ENCODE measurements around the gene TOP2B.

The TOP2B gene

DNA sequence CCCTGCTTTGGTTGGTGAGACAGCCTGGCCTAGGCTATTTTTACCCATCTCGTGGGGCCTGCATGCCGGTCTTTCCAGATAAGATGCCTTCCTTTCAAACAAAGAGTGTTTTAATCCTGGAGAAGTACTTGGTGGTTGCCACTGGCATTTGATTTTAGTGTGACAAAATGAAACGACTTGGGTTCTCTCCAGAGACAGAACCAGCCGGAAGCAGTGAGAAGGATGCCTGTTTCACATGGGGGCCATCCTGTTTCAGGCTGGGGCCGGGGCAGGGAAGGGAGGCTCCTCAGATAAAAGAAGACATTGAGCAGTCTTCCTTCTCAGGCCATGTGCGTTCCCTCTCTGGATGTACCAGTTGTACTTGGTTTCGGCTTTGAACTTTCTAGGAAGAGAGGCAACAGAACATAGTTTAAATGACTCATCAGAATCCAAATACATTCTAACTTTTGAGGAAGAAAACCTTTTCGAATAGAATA is 74.9 kb downstream of the TOP2B start:
- H3K36me3 ChIP-seq (ENCODE audit: insufficient read depth, low read length), result no peaks in the 10 kb centered on the region
- H3K4me3 ChIP-seq (ENCODE audit: low read length, poor library complexity, severe bottlenecking), result no peak overlapping the region
- no peak overlapping the region for H2AFZ ChIP-seq (ENCODE audit: low read length)
- no peak overlapping the region for H3K4me2 ChIP-seq (ENCODE audit: low read depth, low read length, poor library complexity, severe bottlenecking)
- no peaks in the 10 kb centered on the region for H3K9me3 ChIP-seq (ENCODE audit: insufficient read depth, low read depth, low read length)
- H3F3A ChIP-seq (ENCODE audit: low read depth), result no peaks in the 10 kb centered on the region
- no peak overlapping the region for H3K9ac ChIP-seq (ENCODE audit: low read depth, low read length, poor library complexity, severe bottlenecking)
- H4K20me1 ChIP-seq (ENCODE audit: insufficient read depth, low read length, poor library complexity, severe bottlenecking), result no peaks in the 10 kb centered on the region
- no peaks in the 10 kb centered on the region for H3K9me2 ChIP-seq (replicated peaks; ENCODE audit: low read depth, low read length)
- no peaks in the 10 kb centered on the region for H3K4me1 ChIP-seq (ENCODE audit: insufficient read depth, low read length, poor library complexity, severe bottlenecking)
- no peaks in the 10 kb centered on the region for H3K79me2 ChIP-seq (ENCODE audit: insufficient read depth, low read length)
- TF ChIP-seq EZH2phosphoT487 (IDR thresholded peaks at IDR 0.05; ENCODE audit: borderline replicate concordance), result no peak
- TF ChIP-seq, protein P1, sequence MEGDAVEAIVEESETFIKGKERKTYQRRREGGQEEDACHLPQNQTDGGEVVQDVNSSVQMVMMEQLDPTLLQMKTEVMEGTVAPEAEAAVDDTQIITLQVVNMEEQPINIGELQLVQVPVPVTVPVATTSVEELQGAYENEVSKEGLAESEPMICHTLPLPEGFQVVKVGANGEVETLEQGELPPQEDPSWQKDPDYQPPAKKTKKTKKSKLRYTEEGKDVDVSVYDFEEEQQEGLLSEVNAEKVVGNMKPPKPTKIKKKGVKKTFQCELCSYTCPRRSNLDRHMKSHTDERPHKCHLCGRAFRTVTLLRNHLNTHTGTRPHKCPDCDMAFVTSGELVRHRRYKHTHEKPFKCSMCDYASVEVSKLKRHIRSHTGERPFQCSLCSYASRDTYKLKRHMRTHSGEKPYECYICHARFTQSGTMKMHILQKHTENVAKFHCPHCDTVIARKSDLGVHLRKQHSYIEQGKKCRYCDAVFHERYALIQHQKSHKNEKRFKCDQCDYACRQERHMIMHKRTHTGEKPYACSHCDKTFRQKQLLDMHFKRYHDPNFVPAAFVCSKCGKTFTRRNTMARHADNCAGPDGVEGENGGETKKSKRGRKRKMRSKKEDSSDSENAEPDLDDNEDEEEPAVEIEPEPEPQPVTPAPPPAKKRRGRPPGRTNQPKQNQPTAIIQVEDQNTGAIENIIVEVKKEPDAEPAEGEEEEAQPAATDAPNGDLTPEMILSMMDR (conservative IDR thresholded peaks at IDR 0.05; ENCODE audit: low read length), result no peak
- H3K27me3 ChIP-seq (ENCODE audit: insufficient read depth, low read length, poor library complexity, severe bottlenecking), result no peaks in the 10 kb centered on the region

DNA sequence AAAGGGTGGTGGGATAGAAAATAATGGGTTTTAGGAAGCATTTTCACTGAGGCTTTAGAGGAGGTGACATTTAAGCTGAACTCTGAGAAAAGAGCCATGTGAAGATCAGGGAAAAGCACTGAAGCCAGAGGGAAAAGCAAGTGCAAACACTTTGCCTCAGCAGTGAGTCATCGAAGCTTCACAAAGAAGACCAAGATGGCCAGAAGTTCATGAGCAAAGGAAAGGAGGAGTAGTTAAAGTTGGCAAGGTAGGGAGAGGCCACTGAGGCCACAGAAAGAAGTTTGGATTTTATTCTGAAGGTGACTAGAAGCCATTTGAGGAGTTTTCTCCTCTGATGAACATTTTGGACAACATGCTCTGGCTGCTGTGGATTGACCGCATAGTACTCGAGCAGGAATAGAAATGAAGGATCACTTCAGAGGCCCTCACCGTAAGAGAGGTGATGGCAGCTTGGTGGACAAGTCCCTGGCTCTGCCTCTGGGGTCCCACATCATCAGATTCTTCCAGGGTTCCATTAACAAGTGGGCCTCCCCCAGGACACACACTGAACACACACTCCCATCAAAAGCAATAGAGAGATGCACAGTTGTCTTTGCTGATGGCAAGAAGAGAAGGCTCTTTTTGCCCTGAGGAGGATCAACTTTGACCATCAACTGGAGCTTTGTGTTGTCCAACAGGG is 75.5 kb downstream of the TOP2B start:
- no peaks in the 10 kb centered on the region for H3K9me2 ChIP-seq (replicated peaks; ENCODE audit: low read depth, low read length)
- H3K4me1 ChIP-seq (ENCODE audit: insufficient read depth, low read length, poor library complexity, severe bottlenecking), result no peaks in the 10 kb centered on the region
- H3K27me3 ChIP-seq (ENCODE audit: insufficient read depth, low read length, poor library complexity, severe bottlenecking), result no peaks in the 10 kb centered on the region
- TF ChIP-seq, protein P1 (conservative IDR thresholded peaks at IDR 0.05; ENCODE audit: low read length), result no peak
- no peak for TF ChIP-seq EZH2phosphoT487 (IDR thresholded peaks at IDR 0.05; ENCODE audit: borderline replicate concordance)
- H3K4me2 ChIP-seq (ENCODE audit: low read depth, low read length, poor library complexity, severe bottlenecking), result no peak overlapping the region
- H3F3A ChIP-seq (ENCODE audit: low read depth), result no peaks in the 10 kb centered on the region
- no peak overlapping the region for H2AFZ ChIP-seq (ENCODE audit: low read length)
- no peak overlapping the region for H3K9ac ChIP-seq (ENCODE audit: low read depth, low read length, poor library complexity, severe bottlenecking)
- no peak overlapping the region for H3K4me3 ChIP-seq (ENCODE audit: low read length, poor library complexity, severe bottlenecking)
- H3K9me3 ChIP-seq (ENCODE audit: insufficient read depth, low read depth, low read length), result no peaks in the 10 kb centered on the region
- H4K20me1 ChIP-seq (ENCODE audit: insufficient read depth, low read length, poor library complexity, severe bottlenecking), result no peaks in the 10 kb centered on the region
- no peaks in the 10 kb centered on the region for H3K79me2 ChIP-seq (ENCODE audit: insufficient read depth, low read length)
- H3K36me3 ChIP-seq (ENCODE audit: insufficient read depth, low read length), result no peaks in the 10 kb centered on the region

GRCh38 chr3:25588441-25589103 is 76.1 kb downstream of the TOP2B start:
- no peak for TF ChIP-seq EZH2phosphoT487 (IDR thresholded peaks at IDR 0.05; ENCODE audit: borderline replicate concordance)
- TF ChIP-seq, protein P1 (conservative IDR thresholded peaks at IDR 0.05; ENCODE audit: low read length), result no peak
- no peaks in the 10 kb centered on the region for H3K79me2 ChIP-seq (ENCODE audit: insufficient read depth, low read length)
- H3F3A ChIP-seq (ENCODE audit: low read depth), result no peaks in the 10 kb centered on the region
- no peaks in the 10 kb centered on the region for H3K9me3 ChIP-seq (ENCODE audit: insufficient read depth, low read depth, low read length)
- H3K9ac ChIP-seq (ENCODE audit: low read depth, low read length, poor library complexity, severe bottlenecking), result no peak overlapping the region
- H3K4me1 ChIP-seq (ENCODE audit: insufficient read depth, low read length, poor library complexity, severe bottlenecking), result no peaks in the 10 kb centered on the region
- no peaks in the 10 kb centered on the region for H4K20me1 ChIP-seq (ENCODE audit: insufficient read depth, low read length, poor library complexity, severe bottlenecking)
- H3K36me3 ChIP-seq (ENCODE audit: insufficient read depth, low read length), result no peaks in the 10 kb centered on the region
- no peak overlapping the region for H3K4me3 ChIP-seq (ENCODE audit: low read length, poor library complexity, severe bottlenecking)
- no peaks in the 10 kb centered on the region for H3K27me3 ChIP-seq (ENCODE audit: insufficient read depth, low read length, poor library complexity, severe bottlenecking)
- no peak overlapping the region for H3K4me2 ChIP-seq (ENCODE audit: low read depth, low read length, poor library complexity, severe bottlenecking)
- H3K9me2 ChIP-seq (replicated peaks; ENCODE audit: low read depth, low read length), result no peaks in the 10 kb centered on the region
- no peak overlapping the region for H2AFZ ChIP-seq (ENCODE audit: low read length)
